Stimulated activated CD4-positive, alpha-beta T cell treated with anti-CD3 and anti-CD28 coated beads, TNF-alpha, amount 100 ng/mL, for 1 hour (primary cell): ENCODE results near the gene ANAPC16.
"Not testable (repeated sequence)": the region's sequence is repeated elsewhere in the genome, so short reads cannot be mapped to it uniquely, and the experiment has no call there.

ENCODE experiments used
- DNase-seq, 3 donors: peaks; one replicate each; pipeline ENCODE4 v3.0.0-alpha.2; 2020; ENCODE audit warnings: low read depth in 3 of 3, low spot score in 1 of 3

The ANAPC16 gene

GRCh38 chr10:72261784-72262404, 46.1 kb downstream of the ANAPC16 start:
- no peak for DNase-seq

GRCh38 chr10:72263613-72264241, 47.9 kb downstream of the ANAPC16 start:
- no peak for DNase-seq

GRCh38 chr10:72264536-72264935, 48.7 kb downstream of the ANAPC16 start:
- no peak for DNase-seq

GRCh38 chr10:72265508-72265907, 49.7 kb downstream of the ANAPC16 start:
- DNase-seq, result no peak

- DNase-seq, result no peak
These were observed 50.4 kb downstream of the ANAPC16 start for GRCh38 chr10:72265990-72266865.

GRCh38 chr10:72267381-72267780, 51.6 kb downstream of the ANAPC16 start:
- DNase-seq, result no peak

- DNase-seq, result no peak
These were observed 52.1 kb downstream of the ANAPC16 start for GRCh38 chr10:72267819-72268399.

GRCh38 chr10:72268475-72269200, 52.8 kb downstream of the ANAPC16 start:
- DNase-seq, result not testable (repeated sequence)

GRCh38 chr10:72270607-72271281, 54.9 kb downstream of the ANAPC16 start:
- DNase-seq, result no peak

GRCh38 chr10:72272689-72273409, 57.0 kb downstream of the ANAPC16 start:
- no peak for DNase-seq

GRCh38 chr10:72273410-72274212, 57.8 kb downstream of the ANAPC16 start, which contains the start of gene DDIT4:
TSS of gene DDIT4 (plus strand) at chr10:72273924. CDS start at chr10:72274217, 293 bp downstream.
- DNase-seq, result peak; percentile 92 to 95 (median 94)

GRCh38 chr10:72274213-72274729, 58.5 kb downstream of the ANAPC16 start:
- DNase-seq, result no peak

- peak in 1 of 3 donors; percentile 65 for DNase-seq
These were observed 59.0 kb downstream of the ANAPC16 start for GRCh38 chr10:72274730-72275350.

- no peak for DNase-seq
These were observed 59.7 kb downstream of the ANAPC16 start for GRCh38 chr10:72275351-72276012.

GRCh38 chr10:72276013-72276387, 60.2 kb downstream of the ANAPC16 start:
- DNase-seq, result no peak

- no peak for DNase-seq
These were observed 60.9 kb downstream of the ANAPC16 start for GRCh38 chr10:72276421-72277339.
